NAMALWA (cell line): ENCODE data around the gene SENP2.
"Not testable (repeated sequence)": the region's sequence is repeated elsewhere in the genome, so short reads cannot be mapped to it uniquely, and the experiment has no call there.

Experiments
- DNase-seq: peaks from one replicate; pipeline ENCODE4 v3.0.0-alpha.2; 2015; ENCODE audit warnings: low spot score

SENP2 gene

GRCh38 chr3:185586686-185587039 lies 568 bp downstream of the SENP2 start:
- DNase-seq: peak; percentile 58

- DNase-seq: no peak
Observed at GRCh38 chr3:185594073-185594472, 8.0 kb downstream of the SENP2 start.

- DNase-seq: peak; percentile 67
Observed at GRCh38 chr3:185595526-185595925, 9.4 kb downstream of the SENP2 start.

- no peak for DNase-seq
Observed at GRCh38 chr3:185605566-185605965, 19.5 kb downstream of the SENP2 start.

GRCh38 chr3:185606196-185606595 lies 20.1 kb downstream of the SENP2 start:
- DNase-seq: no peak

GRCh38 chr3:185613016-185613415 lies 26.9 kb downstream of the SENP2 start:
- no peak for DNase-seq

- no peak for DNase-seq
Observed at GRCh38 chr3:185623939-185624665, 38.0 kb downstream of the SENP2 start.

GRCh38 chr3:185625784-185626183 lies 39.7 kb downstream of the SENP2 start:
- no peak for DNase-seq

- DNase-seq: no peak
Observed at GRCh38 chr3:185629554-185630181, 43.6 kb downstream of the SENP2 start.

GRCh38 chr3:185630182-185630622 lies 44.1 kb downstream of the SENP2 start:
- no peak for DNase-seq

- no peak for DNase-seq
Observed at GRCh38 chr3:185631108-185631507, 45.0 kb downstream of the SENP2 start.

GRCh38 chr3:185631508-185632206 lies 45.6 kb downstream of the SENP2 start:
- peak; percentile 36 for DNase-seq

GRCh38 chr3:185632996-185633395 lies 46.9 kb downstream of the SENP2 start:
- no peak for DNase-seq

GRCh38 chr3:185637388-185637787 lies 51.3 kb downstream of the SENP2 start:
- no peak for DNase-seq

GRCh38 chr3:185638651-185639050 lies 52.6 kb downstream of the SENP2 start:
- DNase-seq: not testable (repeated sequence)

- DNase-seq: no peak
Observed at GRCh38 chr3:185639632-185640206, 53.6 kb downstream of the SENP2 start.

GRCh38 chr3:185640308-185640707 lies 54.2 kb downstream of the SENP2 start:
- no peak for DNase-seq

GRCh38 chr3:185645191-185645590 lies 59.1 kb downstream of the SENP2 start:
- DNase-seq: not testable (repeated sequence)

- DNase-seq: no peak
Observed at GRCh38 chr3:185645596-185646381, 59.7 kb downstream of the SENP2 start.

- peak; percentile 30 for DNase-seq
Observed at GRCh38 chr3:185646382-185647133, 60.5 kb downstream of the SENP2 start.
